ENCODE measurements around the gene TP73.

TP73 gene

DNA sequence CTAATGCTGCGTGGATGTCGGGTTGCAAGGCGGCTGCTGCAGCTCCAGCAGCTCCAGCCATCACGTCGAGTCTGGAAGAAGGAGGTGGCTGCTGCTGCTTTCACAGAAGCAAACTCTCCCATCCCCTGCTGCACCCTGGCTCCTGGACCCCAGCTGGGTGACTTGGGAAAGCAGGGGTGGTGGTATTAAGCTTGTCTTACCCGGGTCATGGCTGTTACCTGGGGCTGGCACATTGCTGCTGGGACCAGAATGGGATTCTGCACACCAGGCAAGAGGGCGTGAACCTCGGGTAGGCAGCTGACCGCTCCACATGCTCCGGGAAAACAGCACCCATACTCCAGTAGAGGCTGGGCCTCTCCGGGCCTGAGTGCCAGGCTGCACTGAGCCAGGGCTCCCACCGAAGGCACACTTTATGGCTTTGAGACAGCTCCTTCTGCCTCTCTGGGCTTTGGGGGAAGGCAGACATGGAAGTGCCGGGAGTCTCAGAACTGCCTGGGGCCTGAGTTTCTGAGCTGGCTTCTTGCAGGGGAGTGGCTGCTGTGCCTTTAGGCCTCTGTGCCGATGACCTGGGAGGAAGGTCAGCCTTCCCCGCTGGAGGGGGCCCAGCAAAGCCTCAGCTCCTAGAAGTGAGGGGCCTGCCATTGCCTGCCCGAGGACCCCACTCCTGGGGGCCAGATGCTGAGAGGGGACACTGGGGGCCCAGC, 121.4 kb downstream of the TP73 start:
- Mint-ChIP-seq H3K4me3 (peak overlapping the region; percentile 54 to 71 (median 69)), H3K27ac (peak overlapping the region; percentile 39 to 59 (median 48)), H3K9me3 (no peaks in the 10 kb centered on the region), H3K27me3 (ENCODE audit: low read depth) (peaks cover 8% of the 10 kb centered on the region), H3K4me1 (peaks cover 16% of the 10 kb centered on the region), H3K36me3 (ENCODE audit: low read depth) (no peaks in the 10 kb centered on the region)
- TF ChIP-seq, protein P1, sequence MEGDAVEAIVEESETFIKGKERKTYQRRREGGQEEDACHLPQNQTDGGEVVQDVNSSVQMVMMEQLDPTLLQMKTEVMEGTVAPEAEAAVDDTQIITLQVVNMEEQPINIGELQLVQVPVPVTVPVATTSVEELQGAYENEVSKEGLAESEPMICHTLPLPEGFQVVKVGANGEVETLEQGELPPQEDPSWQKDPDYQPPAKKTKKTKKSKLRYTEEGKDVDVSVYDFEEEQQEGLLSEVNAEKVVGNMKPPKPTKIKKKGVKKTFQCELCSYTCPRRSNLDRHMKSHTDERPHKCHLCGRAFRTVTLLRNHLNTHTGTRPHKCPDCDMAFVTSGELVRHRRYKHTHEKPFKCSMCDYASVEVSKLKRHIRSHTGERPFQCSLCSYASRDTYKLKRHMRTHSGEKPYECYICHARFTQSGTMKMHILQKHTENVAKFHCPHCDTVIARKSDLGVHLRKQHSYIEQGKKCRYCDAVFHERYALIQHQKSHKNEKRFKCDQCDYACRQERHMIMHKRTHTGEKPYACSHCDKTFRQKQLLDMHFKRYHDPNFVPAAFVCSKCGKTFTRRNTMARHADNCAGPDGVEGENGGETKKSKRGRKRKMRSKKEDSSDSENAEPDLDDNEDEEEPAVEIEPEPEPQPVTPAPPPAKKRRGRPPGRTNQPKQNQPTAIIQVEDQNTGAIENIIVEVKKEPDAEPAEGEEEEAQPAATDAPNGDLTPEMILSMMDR (IDR thresholded peaks at IDR 0.05; ENCODE audit: unreplicated experiment in 3 of 3), result no peak

DNA sequence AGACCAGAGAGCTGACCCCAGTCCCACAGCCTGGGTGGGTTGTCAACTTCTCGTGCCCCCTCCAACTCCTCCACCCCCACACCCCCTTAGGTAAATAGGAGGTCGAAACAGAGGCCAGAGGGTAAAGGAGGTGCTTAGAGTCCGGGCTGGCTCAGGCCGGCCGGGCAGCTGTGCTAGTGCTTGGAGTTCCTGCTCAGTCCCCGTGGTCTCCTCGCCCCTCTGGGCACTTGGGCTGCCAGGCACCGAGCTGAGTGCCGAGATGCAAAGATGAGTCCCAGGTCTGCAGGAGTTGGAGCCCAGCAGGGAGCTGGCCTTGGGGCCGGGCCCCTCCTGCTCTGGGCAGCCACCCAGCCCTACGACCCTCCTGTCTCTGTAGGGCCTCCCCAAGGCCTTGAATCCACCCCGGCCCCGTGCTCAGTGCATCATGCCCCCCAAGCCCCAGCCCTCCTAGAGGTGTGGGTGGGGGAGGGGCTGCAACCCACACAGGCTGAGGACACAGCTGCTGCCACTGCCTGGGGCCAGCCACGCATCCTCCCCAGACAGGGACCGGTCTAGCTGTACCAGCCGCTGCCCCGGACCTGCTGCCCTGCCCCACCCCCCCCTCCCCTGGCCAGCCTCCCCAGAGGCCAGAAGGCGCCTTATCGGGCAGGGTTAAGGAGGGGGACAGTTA, 122.1 kb downstream of the TP73 start:
- TF ChIP-seq, protein P1 (IDR thresholded peaks at IDR 0.05; ENCODE audit: unreplicated experiment in 3 of 3), result no peak
- Mint-ChIP-seq H3K4me3 (no peak overlapping the region), H3K27me3 (ENCODE audit: low read depth) (peaks cover 8% of the 10 kb centered on the region), H3K27ac (no peak overlapping the region), H3K36me3 (ENCODE audit: low read depth) (peaks cover 3% of the 10 kb centered on the region), H3K4me1 (peaks cover 16% of the 10 kb centered on the region), H3K9me3 (no peaks in the 10 kb centered on the region)

DNA sequence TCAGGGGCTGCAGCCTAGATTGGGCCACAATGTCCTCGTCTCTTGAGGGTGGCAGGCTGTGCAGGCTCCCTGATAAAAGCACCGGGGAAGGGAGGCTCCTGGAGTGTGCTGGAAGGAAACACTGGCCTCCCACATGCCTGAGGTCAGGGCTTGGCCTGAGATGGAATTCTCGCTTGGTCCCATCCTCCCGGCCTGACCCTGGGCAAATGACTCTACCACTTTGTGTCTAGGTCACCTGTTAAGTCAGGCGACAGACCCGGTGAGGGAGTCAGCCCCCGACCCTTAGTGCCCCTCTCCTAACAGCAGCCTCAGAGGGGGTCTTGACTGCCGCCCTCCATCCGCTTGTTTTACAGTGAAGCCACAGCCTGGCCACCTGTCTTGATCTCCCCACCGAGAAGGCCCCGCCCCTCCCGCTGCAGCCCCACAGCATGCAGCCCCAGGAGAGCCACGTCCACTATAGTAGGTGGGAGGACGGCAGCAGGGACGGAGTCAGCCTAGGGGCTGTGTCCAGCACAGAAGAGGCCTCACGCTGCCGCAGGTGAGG, 122.7 kb downstream of the TP73 start:
- Mint-ChIP-seq H3K4me3 (peak overlapping the region; percentile 61 to 75 (median 64)), H3K27me3 (ENCODE audit: low read depth) (peaks cover 8% of the 10 kb centered on the region), H3K36me3 (ENCODE audit: low read depth) (peaks cover 9% of the 10 kb centered on the region), H3K27ac (peak overlapping the region in 2 of 3 experiments; percentile 88 to 89), H3K9me3 (no peaks in the 10 kb centered on the region), H3K4me1 (peaks cover 16% of the 10 kb centered on the region)
- TF ChIP-seq, protein P1 (IDR thresholded peaks at IDR 0.05; ENCODE audit: unreplicated experiment in 3 of 3), result no peak

DNA sequence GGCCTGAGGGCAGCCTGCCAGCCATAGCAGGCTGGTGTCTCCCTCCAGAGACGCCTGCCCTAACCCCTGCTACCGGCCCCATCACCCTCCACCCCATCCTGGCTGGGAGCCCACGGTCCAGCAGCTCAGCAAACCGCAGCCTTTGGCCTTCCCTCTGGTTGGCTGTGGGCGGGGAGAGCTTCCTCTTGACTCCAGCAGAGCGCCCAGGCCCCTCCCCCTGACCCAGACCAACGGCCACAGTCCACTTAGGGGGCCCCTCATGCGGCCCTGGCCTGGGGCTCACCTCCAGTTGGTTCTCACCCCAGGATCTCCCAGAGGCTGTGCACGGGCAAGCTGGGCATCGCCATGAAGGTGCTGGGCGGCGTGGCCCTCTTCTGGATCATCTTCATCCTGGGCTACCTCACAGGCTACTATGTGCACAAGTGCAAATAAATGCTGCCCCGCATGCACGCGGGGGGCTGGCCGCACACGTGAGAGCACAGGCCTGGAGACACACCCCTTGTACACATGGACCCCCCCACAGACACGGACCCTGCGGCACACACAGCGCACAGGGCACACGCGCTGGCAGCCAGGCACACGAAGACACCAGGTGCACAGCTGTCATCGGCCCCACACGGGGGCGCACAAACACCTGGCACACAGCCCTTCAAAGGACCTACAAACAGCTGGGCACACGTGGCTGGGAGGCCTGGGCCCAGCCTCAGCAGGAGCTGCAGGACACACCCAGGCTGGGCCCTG, 123.3 kb downstream of the TP73 start:
- Mint-ChIP-seq H3K9me3 (no peaks in the 10 kb centered on the region), H3K4me1 (peaks cover 14% of the 10 kb centered on the region), H3K27ac (peak overlapping the region in 2 of 3 experiments; percentile 88 to 89), H3K27me3 (ENCODE audit: low read depth) (peaks cover 8% of the 10 kb centered on the region), H3K4me3 (peak overlapping the region in 2 of 3 experiments; percentile 64 to 75), H3K36me3 (ENCODE audit: low read depth) (peaks cover 16% of the 10 kb centered on the region)
- TF ChIP-seq, protein P1 (IDR thresholded peaks at IDR 0.05; ENCODE audit: unreplicated experiment in 3 of 3), result peak in 1 of 3 experiments; percentile 20

DNA sequence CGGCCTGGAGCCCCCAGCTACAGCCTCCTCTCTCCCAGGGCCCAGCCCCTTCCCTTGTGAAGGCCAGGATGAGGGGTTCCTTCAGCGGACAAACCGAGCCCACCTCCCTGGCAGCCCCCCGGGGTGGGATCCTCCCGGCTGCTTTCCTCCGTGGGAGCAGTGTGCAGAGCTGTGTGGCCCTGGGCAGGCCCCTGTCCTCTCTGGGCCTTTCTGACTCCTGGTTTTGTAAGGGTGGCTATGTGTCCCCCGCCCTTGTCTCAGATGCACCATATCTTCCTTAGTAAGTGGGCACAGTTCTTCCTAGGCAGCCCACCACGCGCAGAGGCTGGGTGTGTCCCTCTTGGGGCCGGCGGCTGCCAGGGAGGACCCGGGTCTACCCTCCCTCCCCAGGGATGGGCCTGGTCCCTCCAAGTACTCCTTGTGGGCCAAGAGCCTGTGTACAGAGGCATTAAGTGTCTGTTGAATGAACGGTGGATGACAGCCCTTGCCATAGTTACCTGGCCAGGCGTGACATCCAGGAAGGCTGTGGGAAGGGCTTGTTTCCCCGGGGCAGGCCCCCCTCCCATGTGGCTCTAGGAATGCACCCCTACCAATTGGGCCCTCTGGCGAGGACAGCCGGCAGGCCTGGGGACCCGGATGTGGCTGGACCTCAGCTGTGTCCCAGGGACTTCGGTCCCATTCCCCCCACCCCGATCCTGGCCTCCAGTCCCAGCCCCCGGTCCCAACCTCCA, 124.1 kb downstream of the TP73 start:
- Mint-ChIP-seq H3K4me1 (peaks cover 11% of the 10 kb centered on the region), H3K36me3 (ENCODE audit: low read depth) (peaks cover 23% of the 10 kb centered on the region), H3K4me3 (peak overlapping the region in 1 of 3 experiments; percentile 59), H3K27ac (no peak overlapping the region), H3K9me3 (no peaks in the 10 kb centered on the region), H3K27me3 (ENCODE audit: low read depth) (peaks cover 2% of the 10 kb centered on the region)
- TF ChIP-seq, protein P1 (IDR thresholded peaks at IDR 0.05; ENCODE audit: unreplicated experiment in 3 of 3), result no peak

Data from nephron (organoid).